Diencephalon (tissue), 1 donor: Measurements from ENCODE around the gene CDON. TPM values are rescaled to one million over a fixed set of nuclear protein-coding genes. Genes with fewer than 3 reads are reported as not detected.

Experiments
- total RNA-seq: library from RNA; depleted of rRNA; stranded (reverse); fragments of >200 nt; gene quantifications from one replicate; pipeline ENCODE4 v1.2.3, GENCODE V29; 2014

CDON gene
- total RNA-seq: 29.1 TPM

GRCh38 chr11:126062679-126063506 is at the start of gene CDON:
CDON (minus strand) TSS chr11:126062866; CDS start chr11:126023476, 39,390 bp downstream.

GRCh38 chr11:125945797-125946520 is 116.7 kb downstream of the CDON start, which contains the start of gene VSIG10L2:
VSIG10L2 (plus strand) TSS chr11:125946044; CDS start chr11:125946056, 12 bp downstream.

Other genes starting within 250 kb of the CDON start
- gene PATE4, start 229.6 kb downstream of the CDON start, total RNA-seq: not detected
- gene HYLS1, start 175.2 kb downstream of the CDON start, total RNA-seq: 12.2 TPM
- gene PUS3, start 159.7 kb downstream of the CDON start, total RNA-seq: 9.2 TPM
- gene DDX25, start 158.4 kb downstream of the CDON start, total RNA-seq: 24.9 TPM
- not detected for gene VSIG10L2, start 116.8 kb downstream of the CDON start, total RNA-seq
- 33.0 TPM for gene RPUSD4, start 148.8 kb upstream of the CDON start, total RNA-seq
- 21.2 TPM for gene FAM118B, start 148.9 kb upstream of the CDON start, total RNA-seq
- 18.9 TPM for gene SRPRA, start 206.0 kb upstream of the CDON start, total RNA-seq
- 19.4 TPM for gene FOXRED1, start 206.3 kb upstream of the CDON start, total RNA-seq
- 3.2 TPM for gene TIRAP, start 220.2 kb upstream of the CDON start, total RNA-seq
- 5.5 TPM for gene DCPS, start 241.2 kb upstream of the CDON start, total RNA-seq